M059J (cell line): Measurements from ENCODE around the gene SLC34A1. TPM values are rescaled to one million over a fixed set of nuclear protein-coding genes. Genes with fewer than 3 reads are reported as not detected.

ENCODE experiments used
- DNase-seq: peaks from one replicate; pipeline ENCODE4 v3.0.0-alpha.2; 2012; ENCODE audit warnings: low read depth
- total RNA-seq: library from RNA; depleted of rRNA; stranded (reverse); fragments of >200 nt; shearing (Covaris generic); gene quantifications from 2 replicates; pipeline ENCODE4 v1.2.3, GENCODE V29; 2014; rRNA removed

SLC34A1 gene
- total RNA-seq, 1 experiment from 2014 or later, result 0.02 TPM

- DNase-seq, result no peak
These were observed 61.0 kb downstream of the SLC34A1 start for GRCh38 chr5:177445052-177445916.

- no peak for DNase-seq
These were observed 61.6 kb downstream of the SLC34A1 start for GRCh38 chr5:177445917-177446199.

- DNase-seq, result peak; percentile 63
These were observed 62.2 kb downstream of the SLC34A1 start, which contains the start of gene PRR7 for GRCh38 chr5:177446200-177447065. Gene PRR7, plus strand, starts transcription at chr5:177446814. Its CDS starts 8,254 bp downstream, at chr5:177455068.

GRCh38 chr5:177447066-177447610 is 62.9 kb downstream of the SLC34A1 start:
- peak; percentile 78 for DNase-seq

- peak; percentile 99 for DNase-seq
These were observed 63.5 kb downstream of the SLC34A1 start for GRCh38 chr5:177447611-177448243.

Other genes with a start within 250 kb of the SLC34A1 start
- gene RAB24, start 80.7 kb upstream of the SLC34A1 start, total RNA-seq, result 8.2 and 17.0 TPM in 2 replicates
- gene PRELID1, start 80.6 kb upstream of the SLC34A1 start, total RNA-seq, result 238 and 249 TPM in 2 replicates
- 29.7 and 36.1 TPM in 2 replicates for gene MXD3, start 72.5 kb upstream of the SLC34A1 start, total RNA-seq
- gene LMAN2, start 32.8 kb upstream of the SLC34A1 start, total RNA-seq, result 443 and 538 TPM in 2 replicates
- 9.8 and 11.5 TPM in 2 replicates for gene RGS14, start 26.5 kb upstream of the SLC34A1 start, total RNA-seq
- not detected in 2 replicates for gene PFN3, start 16.2 kb downstream of the SLC34A1 start, total RNA-seq
- 1.7 and 2.4 TPM in 2 replicates for gene F12, start 25.1 kb downstream of the SLC34A1 start, total RNA-seq
- gene GRK6, start 42.2 kb downstream of the SLC34A1 start, total RNA-seq, result 20.2 and 37.3 TPM in 2 replicates
- 24.8 and 44.4 TPM in 2 replicates for gene PRR7, start 62.4 kb downstream of the SLC34A1 start, total RNA-seq
- 73.0 and 121 TPM in 2 replicates for gene DBN1, start 89.2 kb downstream of the SLC34A1 start, total RNA-seq
- gene PDLIM7, start 113.2 kb downstream of the SLC34A1 start, total RNA-seq, result 172 and 230 TPM in 2 replicates
- gene DOK3, start 125.4 kb downstream of the SLC34A1 start, total RNA-seq, result 2.2 and 6.7 TPM in 2 replicates
- 66.0 and 103 TPM in 2 replicates for gene DDX41, start 132.5 kb downstream of the SLC34A1 start, total RNA-seq
- 5.9 and 10.6 TPM in 2 replicates for gene FAM193B, start 170.1 kb downstream of the SLC34A1 start, total RNA-seq
- 179 and 205 TPM in 2 replicates for gene TMED9, start 207.8 kb downstream of the SLC34A1 start, total RNA-seq
- gene B4GALT7, start 215.7 kb downstream of the SLC34A1 start, total RNA-seq, result 37.1 and 43.0 TPM in 2 replicates